WI38 (cell line): ENCODE data around the gene IL17A.

Experiments
- H3K4me3 ChIP-seq: 2 replicates; pipeline ENCODE4 v1.5.1; 2011; ENCODE audit warnings: low read depth, mild to moderate bottlenecking, control low read depth, low read length
- CTCF ChIP-seq: IDR thresholded peaks from 2 replicates; pipeline ENCODE4 v1.5.1; 2012; ENCODE audit warnings: low read depth, mild to moderate bottlenecking, control low read depth, low read length

The IL17A gene

GRCh38 chr6:52186075-52186474, at the start of gene IL17A:
IL17A (plus strand) TSS chr6:52186375; CDS start chr6:52186432, 57 bp downstream.
- H3K4me3 ChIP-seq: no peak within 1 kb of the TSS
- TF ChIP-seq CTCF: no peak

GRCh38 chr6:52136934-52137467, 49.2 kb upstream of the IL17A start:
- H3K4me3 ChIP-seq: no peak overlapping the region
- TF ChIP-seq CTCF: no peak

- TF ChIP-seq CTCF: no peak
- no peak overlapping the region for H3K4me3 ChIP-seq
Measured at GRCh38 chr6:52138284-52138683, 47.9 kb upstream of the IL17A start.

GRCh38 chr6:52139985-52140680, 46.0 kb upstream of the IL17A start:
- no peak overlapping the region for H3K4me3 ChIP-seq
- no peak for TF ChIP-seq CTCF

- no peak for TF ChIP-seq CTCF
- no peak overlapping the region for H3K4me3 ChIP-seq
Measured at GRCh38 chr6:52141596-52141995, 44.6 kb upstream of the IL17A start.

GRCh38 chr6:52142556-52142955, 43.6 kb upstream of the IL17A start:
- H3K4me3 ChIP-seq: no peak overlapping the region
- no peak for TF ChIP-seq CTCF

- TF ChIP-seq CTCF: no peak
- no peak overlapping the region for H3K4me3 ChIP-seq
Measured at GRCh38 chr6:52143551-52143950, 42.6 kb upstream of the IL17A start.
